GM19240 (cell line): ENCODE measurements around the gene CORO1A.
A peak's percentile ranks its signal among the peaks of the same experiment; 100 is the strongest.
"Not testable (repeated sequence)": the region's sequence is repeated elsewhere in the genome, so short reads cannot be mapped to it uniquely, and the experiment has no call there.

ENCODE experiments used
- DNase-seq: peaks from one replicate; pipeline ENCODE4 v3.0.0; 2011; ENCODE audit warnings: low spot score; ENCODE audit not compliant: insufficient read length

CORO1A gene

GRCh38 chr16:30170145-30170544 lies 13.3 kb upstream of the CORO1A start:
- not testable (repeated sequence) for DNase-seq

DNA sequence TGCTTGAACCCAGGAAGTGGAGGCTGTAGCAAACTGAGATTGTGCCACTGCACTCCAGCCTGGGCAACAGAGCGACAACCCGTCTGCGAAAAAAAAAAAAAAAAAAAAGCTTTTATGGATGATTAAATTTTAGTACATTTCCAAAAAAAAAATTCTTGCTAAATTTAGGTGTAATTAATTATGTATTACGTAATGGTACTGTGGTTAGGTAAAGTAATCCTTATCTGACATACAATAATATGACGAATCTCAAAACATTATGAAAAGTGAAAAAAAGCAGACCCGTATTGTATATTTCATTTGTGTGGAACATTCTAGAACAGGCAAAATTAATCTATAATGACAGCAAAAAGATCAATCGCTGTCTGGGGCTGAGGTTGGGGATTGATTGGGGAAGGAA lies 10.3 kb upstream of the CORO1A start:
- DNase-seq, result no peak

- DNase-seq, result not testable (repeated sequence)
These were observed 6.5 kb upstream of the CORO1A start for GRCh38 chr16:30176876-30177275.

- DNase-seq, result no peak
These were observed 4.2 kb upstream of the CORO1A start for GRCh38 chr16:30179195-30179594.

DNA sequence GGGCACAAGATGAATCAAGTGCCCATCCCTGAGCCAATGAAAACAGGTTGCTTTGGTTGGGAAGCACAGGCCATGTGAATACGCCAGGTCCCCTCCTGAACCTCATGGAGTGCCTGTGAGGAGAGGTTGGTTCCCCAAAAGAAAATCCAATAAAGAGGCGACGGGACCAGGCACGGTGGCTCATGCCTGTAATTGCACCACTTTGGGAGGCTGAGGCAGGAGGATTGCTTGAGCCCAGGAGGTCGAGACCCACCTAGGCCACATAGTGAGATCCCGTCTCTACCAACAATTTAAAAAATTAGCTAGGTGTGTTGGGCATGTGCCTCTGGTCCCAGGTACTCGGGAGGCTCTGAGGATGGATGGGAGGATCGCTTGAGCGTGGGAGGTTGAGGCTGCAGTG lies 3.5 kb upstream of the CORO1A start:
- DNase-seq, result no peak

DNA sequence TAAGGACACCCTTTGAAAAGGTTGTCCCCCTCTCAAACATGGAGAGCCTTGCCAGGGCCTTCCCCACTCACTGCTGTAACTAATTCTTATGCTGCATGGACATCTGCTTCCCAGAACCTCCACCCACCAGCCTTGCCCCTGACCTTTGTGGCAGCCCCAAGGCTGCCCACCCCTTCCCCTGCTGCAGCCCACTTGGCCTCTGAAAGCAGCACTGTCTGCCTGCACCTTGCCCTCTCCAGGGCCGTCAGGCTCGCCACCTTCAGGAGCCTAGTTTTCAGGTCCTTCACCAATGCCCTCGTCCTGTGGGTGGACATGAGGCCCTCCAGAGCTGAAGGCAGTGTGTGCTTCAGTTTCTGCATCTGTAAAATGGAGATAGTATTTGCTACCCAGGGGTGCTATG lies 2.7 kb upstream of the CORO1A start:
- no peak for DNase-seq

DNA sequence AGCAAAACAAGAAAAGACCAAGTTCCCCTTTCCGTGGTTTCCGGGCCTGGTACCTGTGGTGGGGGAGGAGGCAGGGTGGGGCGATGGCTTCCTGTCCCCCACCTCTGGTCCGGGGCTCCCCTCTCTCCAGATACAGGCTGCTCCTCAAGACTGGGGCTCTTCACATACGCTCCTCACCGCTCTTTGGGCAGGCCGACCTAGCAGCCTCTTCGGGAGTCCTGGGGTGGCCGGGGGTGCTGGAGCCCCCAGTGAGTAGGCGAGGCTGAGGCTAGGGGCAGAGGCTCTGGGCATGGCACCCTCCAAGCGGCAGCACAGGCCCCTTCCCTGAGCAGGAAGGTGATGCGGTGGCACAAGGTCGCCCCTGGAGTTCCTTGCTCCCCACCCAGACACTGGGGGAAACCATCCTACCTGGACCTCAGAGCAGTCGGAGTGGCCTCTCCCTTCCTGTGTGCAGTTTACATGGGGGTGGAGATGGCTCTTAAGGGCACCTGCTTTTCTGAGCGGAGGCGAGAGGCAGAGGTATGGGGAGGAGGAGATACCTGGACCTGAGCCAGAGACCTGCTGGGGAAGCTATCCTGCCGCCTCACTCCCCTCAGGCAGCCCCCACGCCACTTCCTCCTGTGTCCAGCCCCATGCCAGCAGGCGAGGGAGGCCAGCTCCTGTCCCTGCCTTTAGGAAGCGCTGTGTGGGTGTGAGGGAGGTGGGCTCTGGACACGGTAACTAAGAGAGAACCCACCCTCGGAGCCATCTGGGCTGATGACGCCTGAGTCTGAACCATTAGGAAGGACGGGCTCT lies 891 bp downstream of the CORO1A start:
- peak; percentile 56 for DNase-seq

- DNase-seq, result no peak
These were observed 1.7 kb downstream of the CORO1A start for GRCh38 chr16:30184891-30185682.

DNA sequence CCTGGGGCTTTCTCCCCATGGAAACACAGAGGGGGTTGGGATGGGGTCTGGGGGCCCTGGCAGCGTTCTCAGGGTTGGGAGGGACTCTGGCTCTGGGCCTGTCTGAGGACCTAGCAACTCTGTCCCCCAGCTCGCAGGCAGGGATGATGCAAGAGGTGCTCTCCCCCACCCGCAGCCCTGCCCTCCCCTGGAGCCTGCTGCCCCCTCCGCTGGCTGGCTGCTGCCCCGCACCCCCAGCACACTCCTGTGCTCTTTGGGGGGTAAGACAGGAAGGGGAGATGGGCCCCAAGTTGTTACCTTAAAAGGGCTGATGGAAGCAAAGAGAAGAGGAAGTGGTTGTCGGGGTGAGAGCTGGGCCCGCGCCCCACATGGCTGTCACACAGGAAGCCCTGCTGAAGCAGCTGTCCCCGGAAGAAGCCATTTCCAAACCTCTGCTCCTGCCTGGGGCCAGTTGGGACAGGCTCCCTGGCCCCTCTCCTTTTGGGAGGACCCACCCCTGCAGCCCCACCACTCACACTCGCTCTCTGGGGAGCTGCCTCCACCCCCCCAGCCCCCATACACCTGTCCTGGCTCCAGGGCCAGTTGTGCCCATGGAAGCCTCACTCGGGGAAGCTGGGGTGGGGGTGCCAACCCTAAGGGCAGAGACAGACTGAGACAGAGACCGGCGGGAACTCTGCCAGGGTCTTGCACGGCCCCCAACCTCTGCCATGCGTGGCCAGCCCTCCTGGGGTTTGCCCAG lies 2.5 kb downstream of the CORO1A start:
- DNase-seq, result peak; percentile 64

GRCh38 chr16:30186444-30186781 lies 3.0 kb downstream of the CORO1A start:
- no peak for DNase-seq

GRCh38 chr16:30186782-30187555 lies 3.6 kb downstream of the CORO1A start:
- DNase-seq, result no peak

DNA sequence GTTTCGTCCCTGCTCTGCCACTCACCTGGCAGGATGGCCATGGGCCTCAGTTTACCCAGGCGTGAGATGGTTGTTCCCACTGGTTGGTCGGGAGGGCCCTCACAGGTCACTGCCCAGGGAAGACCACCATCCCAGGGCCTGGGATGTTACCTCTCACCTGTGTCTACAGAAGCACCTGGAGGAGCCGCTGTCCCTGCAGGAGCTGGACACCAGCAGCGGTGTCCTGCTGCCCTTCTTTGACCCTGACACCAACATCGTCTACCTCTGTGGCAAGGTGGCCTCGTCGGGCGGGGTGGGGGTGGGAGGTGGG lies 4.1 kb downstream of the CORO1A start:
- no peak for DNase-seq

DNA sequence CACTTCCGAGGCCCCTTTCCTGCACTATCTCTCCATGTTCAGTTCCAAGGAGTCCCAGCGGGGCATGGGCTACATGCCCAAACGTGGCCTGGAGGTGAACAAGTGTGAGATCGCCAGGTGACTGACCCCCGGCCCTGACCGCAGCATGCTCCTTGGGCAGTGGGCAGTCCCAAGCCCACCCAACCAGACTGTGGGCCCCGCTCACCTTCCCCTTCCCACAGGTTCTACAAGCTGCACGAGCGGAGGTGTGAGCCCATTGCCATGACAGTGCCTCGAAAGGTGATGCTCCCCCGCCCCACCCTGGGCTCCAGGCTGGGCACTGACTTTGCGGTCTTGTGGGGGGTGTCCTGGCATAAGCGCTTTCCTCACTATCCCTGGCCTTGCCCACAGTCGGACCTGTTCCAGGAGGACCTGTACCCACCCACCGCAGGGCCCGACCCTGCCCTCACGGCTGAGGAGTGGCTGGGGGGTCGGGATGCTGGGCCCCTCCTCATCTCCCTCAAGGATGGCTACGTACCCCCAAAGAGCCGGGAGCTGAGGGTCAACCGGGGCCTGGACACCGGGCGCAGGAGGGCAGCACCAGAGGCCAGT lies 4.7 kb downstream of the CORO1A start:
- DNase-seq, result no peak

GRCh38 chr16:30191158-30191557 lies 7.8 kb downstream of the CORO1A start:
- DNase-seq, result not testable (repeated sequence)

DNA sequence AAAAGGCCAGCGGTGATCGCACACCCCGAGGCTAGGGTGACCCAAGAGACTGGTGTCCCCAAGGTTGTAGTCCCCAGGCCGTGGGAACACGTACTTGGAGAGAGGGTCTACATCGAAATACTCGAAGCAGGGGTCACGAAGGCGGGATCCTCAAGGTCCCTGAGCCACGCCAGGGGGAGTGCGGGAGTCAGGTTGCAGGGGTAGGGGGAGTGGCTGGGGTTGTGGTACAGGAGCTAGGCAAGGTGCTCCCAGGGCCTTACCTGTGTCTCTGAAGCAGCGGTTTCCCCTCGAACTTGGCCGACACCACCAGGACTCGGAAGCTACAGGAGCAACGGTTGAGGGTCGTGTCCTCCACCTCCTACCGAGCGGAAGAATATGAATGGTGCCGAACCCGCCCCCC lies 9.7 kb downstream of the CORO1A start:
- not testable (repeated sequence) for DNase-seq

GRCh38 chr16:30193615-30194014 lies 10.2 kb downstream of the CORO1A start, which contains the start of the genes BOLA2B and SLX1A:
TSS of gene BOLA2B (minus strand) at chr16:30193666. CDS start at chr16:30193595, 71 bp downstream.
TSS of gene SLX1A (plus strand) at chr16:30193875. CDS start at chr16:30194085, 210 bp downstream.
- DNase-seq, result not testable (repeated sequence)

DNA sequence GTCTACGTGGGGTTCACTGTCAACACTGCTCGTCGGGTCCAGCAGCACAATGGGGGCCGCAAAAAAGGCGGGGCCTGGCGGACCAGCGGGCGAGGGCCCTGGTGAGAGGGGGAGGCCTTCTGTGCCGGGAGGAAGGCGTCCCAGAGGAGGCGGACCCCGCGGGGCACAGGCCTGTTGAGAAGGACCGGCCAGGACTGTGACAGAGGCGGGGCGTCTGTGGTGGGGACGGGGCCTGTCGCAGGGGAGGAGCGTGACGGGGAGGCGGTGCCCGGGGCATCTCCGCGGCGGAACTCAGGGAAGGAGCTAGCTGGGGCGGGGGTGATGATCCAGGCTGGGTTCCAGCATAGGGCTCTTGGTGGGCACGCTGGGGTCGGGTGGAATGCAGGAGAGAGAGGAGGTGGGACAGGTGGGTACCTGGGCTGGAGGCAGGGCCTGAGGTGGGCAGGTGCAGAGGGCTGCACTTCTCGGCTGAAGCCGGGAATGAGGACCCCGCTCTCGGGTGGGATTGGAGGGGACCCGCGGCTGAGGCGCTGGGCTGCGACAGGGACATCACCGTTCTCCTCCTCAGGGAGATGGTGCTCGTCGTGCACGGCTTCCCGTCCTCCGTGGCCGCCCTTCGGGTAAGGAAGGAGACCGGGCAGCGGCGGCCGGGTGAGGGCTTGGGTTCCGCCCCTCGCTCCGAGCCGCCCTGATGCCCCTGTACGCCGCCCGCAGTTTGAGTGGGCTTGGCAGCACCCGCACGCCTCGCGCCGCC lies 10.9 kb downstream of the CORO1A start:
- not testable (repeated sequence) for DNase-seq

- not testable (repeated sequence) for DNase-seq
These were observed 13.6 kb downstream of the CORO1A start for GRCh38 chr16:30197001-30197400.

DNA sequence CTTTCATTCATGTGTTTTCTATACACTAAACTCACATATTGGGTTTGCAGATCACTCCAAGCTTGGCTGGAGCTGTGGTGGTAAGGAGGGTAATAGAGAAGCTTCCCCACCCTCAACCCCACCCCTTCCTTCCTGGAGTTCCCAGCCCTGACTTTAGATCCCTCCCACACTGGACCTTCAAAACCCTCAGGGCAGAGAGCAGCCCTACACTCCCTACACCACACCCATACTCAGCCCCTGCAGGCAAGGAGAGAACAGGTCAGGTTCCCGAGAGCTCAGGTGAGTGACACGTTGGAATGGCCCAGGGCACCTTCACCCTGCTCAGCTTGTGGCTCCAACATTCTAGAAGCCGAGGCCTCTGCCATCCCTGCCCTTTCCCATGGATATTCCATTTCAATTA lies 15.6 kb downstream of the CORO1A start, which contains the start of gene SULT1A3:
SULT1A3 (plus strand) TSS at position 207 of the 400 bp plus-strand sequence. CDS start 1,474 bp downstream, outside the sequence.
- DNase-seq, result not testable (repeated sequence)
